ENCODE data around the gene FNIP1.
A peak's percentile ranks its signal among the peaks of the same experiment; 100 is the strongest.
"Not testable (repeated sequence)": the region's sequence is repeated elsewhere in the genome, so short reads cannot be mapped to it uniquely, and the experiment has no call there.

The FNIP1 gene

GRCh38 chr5:131795879-131796792, 681 bp downstream of the FNIP1 start:
- FAIRE-seq (no peak), DNase-seq (ENCODE audit: insufficient read length, low spot score) (peak; percentile 12)
- TF ChIP-seq POLR2A (IDR thresholded peaks at IDR 0.05; ENCODE audit: low read depth, low read length): no peak

- no peak for TF ChIP-seq POLR2A (IDR thresholded peaks at IDR 0.05; ENCODE audit: low read depth, low read length)
- FAIRE-seq (no peak), DNase-seq (ENCODE audit: insufficient read length, low spot score) (no peak)
Observed at GRCh38 chr5:131795228-131795627, 1.6 kb downstream of the FNIP1 start.

DNA sequence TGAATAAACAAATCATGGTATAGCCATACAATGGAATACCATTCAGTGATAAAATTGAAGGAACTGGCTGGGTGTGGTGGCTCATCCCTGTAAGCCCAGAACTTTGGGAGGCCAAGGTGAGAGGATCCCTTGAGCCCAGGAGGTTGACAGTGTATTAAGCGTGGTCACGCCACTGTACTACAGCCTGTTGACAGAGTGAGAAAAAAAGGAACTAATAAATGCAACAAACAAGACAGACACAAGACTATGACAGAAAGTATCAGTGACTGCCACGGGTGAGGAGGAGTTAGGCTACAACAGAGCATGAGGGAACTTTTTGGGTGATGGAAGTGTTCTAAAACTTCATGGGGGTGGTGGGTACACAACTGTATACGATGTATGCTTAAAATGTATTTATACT, 2.2 kb downstream of the FNIP1 start:
- FAIRE-seq (no peak), DNase-seq (ENCODE audit: insufficient read length, low spot score) (no peak)
- TF ChIP-seq POLR2A (IDR thresholded peaks at IDR 0.05; ENCODE audit: low read depth, low read length): no peak

GRCh38 chr5:131792896-131793295, 3.9 kb downstream of the FNIP1 start:
- no peak for FAIRE-seq
- no peak for TF ChIP-seq POLR2A (IDR thresholded peaks at IDR 0.05; ENCODE audit: low read depth, low read length)
- DNase-seq (ENCODE audit: insufficient read length, low spot score): no peak

- no peak for TF ChIP-seq POLR2A (IDR thresholded peaks at IDR 0.05; ENCODE audit: low read depth, low read length)
- DNase-seq (ENCODE audit: insufficient read length, low spot score): no peak
- no peak for FAIRE-seq
Observed at GRCh38 chr5:131791866-131792265, 5.0 kb downstream of the FNIP1 start.

DNA sequence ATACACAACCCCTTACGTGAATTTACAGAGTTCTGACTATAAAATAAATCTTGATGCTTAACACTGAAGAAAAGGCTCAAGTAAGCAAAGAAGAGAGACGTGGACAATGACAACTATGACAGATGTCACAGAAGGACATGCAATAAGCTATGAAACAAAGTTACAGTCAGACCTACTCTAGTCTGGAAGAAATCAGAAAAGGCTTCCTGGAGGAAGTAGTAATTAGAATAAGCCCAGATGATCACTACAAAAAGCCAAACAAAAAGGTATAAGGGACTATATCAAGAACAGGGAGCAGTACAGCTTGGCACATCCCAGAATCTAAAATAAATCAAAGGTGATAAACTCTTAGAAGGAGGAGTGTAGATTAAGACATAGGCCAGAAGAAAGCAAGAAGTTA, 6.3 kb downstream of the FNIP1 start:
- TF ChIP-seq POLR2A (IDR thresholded peaks at IDR 0.05; ENCODE audit: low read depth, low read length): no peak
- FAIRE-seq (peak; percentile 36), DNase-seq (ENCODE audit: insufficient read length, low spot score) (no peak)

DNA sequence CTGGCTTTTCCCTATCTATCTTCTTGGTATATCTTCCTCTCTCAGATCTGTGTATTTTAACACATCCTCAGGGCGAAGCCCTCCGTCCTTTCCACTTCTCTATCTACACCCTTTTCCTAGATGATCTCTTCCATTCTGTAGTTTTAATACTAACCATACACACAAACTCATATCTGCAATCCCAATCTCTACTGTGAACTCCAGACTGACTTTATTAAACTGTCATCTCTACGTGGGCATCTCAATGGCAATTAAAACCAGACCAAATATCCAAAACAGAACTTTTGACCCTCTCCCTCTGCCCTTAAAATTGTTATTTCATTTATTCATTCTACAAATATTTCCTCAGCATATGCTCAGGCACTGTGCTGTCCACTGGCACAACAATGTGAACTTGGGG, 7.1 kb downstream of the FNIP1 start:
- FAIRE-seq: peak; percentile 30
- no peak for DNase-seq (ENCODE audit: insufficient read length, low spot score)
- TF ChIP-seq POLR2A (IDR thresholded peaks at IDR 0.05; ENCODE audit: low read depth, low read length): no peak

DNA sequence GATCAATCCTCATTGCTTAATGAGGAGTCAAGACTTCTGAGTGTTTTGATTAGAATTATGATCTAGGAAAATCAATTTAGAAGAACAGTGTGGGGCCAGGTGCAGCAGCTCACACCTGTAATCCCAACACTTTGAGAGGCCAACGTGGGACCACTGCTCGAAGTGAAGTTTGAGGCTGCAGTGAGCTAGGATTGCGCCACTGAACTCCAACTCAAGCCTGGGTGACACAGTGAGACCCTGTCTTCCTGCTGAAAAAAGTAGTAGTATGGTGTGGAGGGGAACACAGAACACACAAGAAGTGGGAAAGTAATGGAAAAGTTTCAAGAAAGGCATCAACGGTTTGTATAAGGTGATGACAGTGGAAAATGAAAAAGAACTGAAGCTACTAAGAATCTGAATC, 9.1 kb downstream of the FNIP1 start:
- no peak for TF ChIP-seq POLR2A (IDR thresholded peaks at IDR 0.05; ENCODE audit: low read depth, low read length)
- FAIRE-seq: peak; percentile 75

DNA sequence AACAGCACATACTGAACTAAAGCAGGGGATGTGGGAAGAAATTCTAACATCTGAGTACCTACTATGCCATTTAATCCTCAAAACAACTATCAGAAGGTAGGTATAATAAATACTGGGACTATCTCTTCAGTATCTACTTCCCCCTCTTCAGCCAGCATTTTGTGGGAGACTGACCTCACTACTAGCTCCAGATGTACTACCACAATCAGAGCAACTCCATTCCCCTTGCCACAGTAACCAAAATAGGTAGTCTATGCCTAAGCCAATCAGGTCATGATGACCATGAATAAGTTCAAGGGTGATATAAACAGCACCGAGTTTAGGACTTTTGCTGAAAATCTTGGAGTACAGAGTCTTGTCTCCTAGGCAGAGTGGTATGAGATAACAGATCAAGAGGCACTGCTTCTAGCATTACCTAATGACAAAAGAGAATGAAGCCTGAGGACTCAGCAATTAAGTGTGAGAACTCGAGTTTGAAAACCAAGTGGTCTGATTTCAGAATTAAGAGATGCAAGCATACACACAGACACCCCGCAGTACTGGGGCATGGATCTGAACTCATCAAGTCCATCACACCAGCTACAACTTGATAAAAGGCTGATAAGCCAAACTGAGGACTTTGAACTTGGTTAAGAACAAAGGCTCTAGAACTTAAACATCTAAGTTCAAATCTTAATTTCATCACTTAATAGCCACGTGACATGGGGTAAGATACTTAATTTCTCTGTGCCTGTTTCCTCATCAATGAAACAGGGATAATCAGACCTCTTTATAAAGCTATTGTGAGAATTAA, 9.7 kb downstream of the FNIP1 start:
- TF ChIP-seq POLR2A (IDR thresholded peaks at IDR 0.05; ENCODE audit: low read depth, low read length): no peak
- DNase-seq (ENCODE audit: insufficient read length, low spot score) (no peak), FAIRE-seq (peak; percentile 30)

More for the DNA sequence above, 9.1 kb downstream of the FNIP1 start:
- DNase-seq (ENCODE audit: insufficient read length, low spot score): no peak

GRCh38 chr5:131786036-131786435, 10.8 kb downstream of the FNIP1 start:
- DNase-seq (ENCODE audit: insufficient read length, low spot score) (no peak), FAIRE-seq (no peak)
- TF ChIP-seq POLR2A (IDR thresholded peaks at IDR 0.05; ENCODE audit: low read depth, low read length): no peak

- no peak for TF ChIP-seq POLR2A (IDR thresholded peaks at IDR 0.05; ENCODE audit: low read depth, low read length)
- FAIRE-seq (no peak), DNase-seq (ENCODE audit: insufficient read length, low spot score) (no peak)
Observed at GRCh38 chr5:131783874-131784273, 12.9 kb downstream of the FNIP1 start.

DNA sequence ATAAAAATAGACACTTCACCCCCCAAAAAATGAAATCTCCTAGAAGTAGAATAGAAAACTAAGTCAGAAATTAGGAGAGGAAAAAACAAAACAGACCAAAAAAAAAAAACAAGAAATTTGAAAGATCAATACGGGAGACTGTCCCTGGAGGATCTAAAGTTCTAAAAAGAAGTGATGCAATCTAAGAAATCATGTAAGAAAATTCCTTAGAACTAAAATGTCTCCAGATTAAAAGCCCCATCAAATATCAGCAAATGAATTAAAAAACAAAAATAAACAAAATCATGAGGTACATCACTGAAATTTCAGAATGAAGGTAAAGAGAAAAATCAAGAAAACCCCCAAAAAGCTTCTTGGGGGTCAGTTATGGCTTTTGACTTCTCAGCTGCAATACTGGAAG, 13.5 kb downstream of the FNIP1 start:
- no peak for FAIRE-seq
- DNase-seq (ENCODE audit: insufficient read length, low spot score): no peak
- no peak for TF ChIP-seq POLR2A (IDR thresholded peaks at IDR 0.05; ENCODE audit: low read depth, low read length)

DNA sequence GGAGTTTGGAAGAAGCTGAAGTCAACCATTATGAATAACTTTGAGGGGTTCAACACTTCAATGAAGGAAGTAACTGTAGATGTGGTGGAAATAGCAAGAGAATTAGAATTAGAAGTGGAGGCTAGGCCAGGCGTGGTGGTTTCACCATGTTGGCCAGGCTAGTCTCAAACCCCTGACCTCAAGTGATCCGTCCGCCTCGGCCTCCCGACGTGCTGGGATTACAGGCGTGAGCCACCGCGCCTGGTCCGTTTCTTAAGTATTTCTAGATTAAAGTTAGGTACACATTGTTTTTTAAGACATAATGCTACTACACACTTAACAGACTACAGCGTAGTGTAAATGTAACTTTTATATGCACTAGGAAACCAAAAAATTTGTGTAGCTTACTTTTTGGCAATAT, 14.1 kb downstream of the FNIP1 start:
- FAIRE-seq (no peak), DNase-seq (ENCODE audit: insufficient read length, low spot score) (no peak)
- TF ChIP-seq POLR2A (IDR thresholded peaks at IDR 0.05; ENCODE audit: low read depth, low read length): no peak

- not testable (repeated sequence) for DNase-seq (ENCODE audit: insufficient read length, low spot score)
- FAIRE-seq: peak; percentile 33
Observed at GRCh38 chr5:131778141-131778540, 18.7 kb downstream of the FNIP1 start.

DNA sequence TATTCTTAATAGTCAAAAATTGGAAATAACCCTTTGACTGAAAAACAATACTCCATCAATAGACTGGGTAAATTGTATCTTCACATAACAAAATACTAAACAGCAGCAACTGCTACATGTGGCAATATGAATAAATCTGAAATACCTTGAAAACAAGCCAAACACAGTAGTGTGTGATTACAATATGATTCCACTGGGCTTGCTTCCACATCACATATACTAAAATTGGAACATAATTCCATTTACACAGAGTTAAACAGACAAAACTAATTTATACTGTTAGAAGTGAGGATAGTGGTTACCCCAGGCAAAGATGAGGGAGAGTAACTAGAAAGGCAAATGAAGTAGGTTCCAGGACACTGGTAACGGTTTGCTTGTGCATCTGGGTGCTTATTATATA, 20.4 kb downstream of the FNIP1 start:
- DNase-seq (ENCODE audit: insufficient read length, low spot score): no peak
- TF ChIP-seq POLR2A (IDR thresholded peaks at IDR 0.05; ENCODE audit: low read depth, low read length): no peak
- peak; percentile 72 for FAIRE-seq
